Panc1 (cell line): ENCODE data around the gene CKM. TPM values are rescaled to one million over a fixed set of nuclear protein-coding genes. Genes with fewer than 3 reads are reported as not detected.

Experiments used
- ATAC-seq: fragments of 200-7000 bp; cut with Tn5 transposase; 2 replicates; pipeline ENCODE4 v1.9.1; 2020; ENCODE audit warnings: mild to moderate bottlenecking, moderate library complexity
- BruUV-seq: library from RNA; stranded (reverse); fragments of 400-500 nt; replicated peaks from 2 replicates; lab custom pipeline; 2021; lab: Mats Ljungman, UMichigan
- CTCF ChIA-PET: fragments of 300-600 bp; sonication (Branson Sonifier 250); formaldehyde crosslinking; loops from one replicate; lab custom pipeline; 2022; ENCODE audit warnings: antibody characterized with exemption; lab: Charles Lee
- POLR2A ChIA-PET: fragments of 300-600 bp; sonication (Branson Sonifier 250); formaldehyde crosslinking; loops from one replicate; lab custom pipeline; 2022; ENCODE audit warnings: antibody characterized with exemption; lab: Charles Lee
- DNase-seq: peaks from one replicate; pipeline ENCODE4 v3.0.0-alpha.2; 2010; ENCODE audit warnings: low read depth, low spot score
- H3K27ac ChIP-seq: 2 replicates; pipeline ENCODE4 v1.5.1; 2011; ENCODE audit warnings: mild to moderate bottlenecking, low read length, inconsistent platforms
- H3K27me3 ChIP-seq: fragments of 200-500 bp; sonication (Bioruptor generic); 2 replicates; pipeline ENCODE4 v1.6.0; 2014; ENCODE audit warnings: low read length, inconsistent platforms; ENCODE audit not compliant: control insufficient read depth, insufficient read depth
- H3K36me3 ChIP-seq: fragments of 200-500 bp; sonication (Bioruptor generic); 2 replicates; pipeline ENCODE4 v1.5.1; 2014; ENCODE audit warnings: inconsistent platforms, mild to moderate bottlenecking, low read length, moderate library complexity; ENCODE audit not compliant: control insufficient read depth, insufficient read depth
- H3K4me1 ChIP-seq: 2 replicates; pipeline ENCODE4 v1.5.1; 2011; ENCODE audit warnings: inconsistent platforms, mild to moderate bottlenecking, low read length, moderate library complexity; ENCODE audit not compliant: control insufficient read depth, insufficient read depth
- H3K4me3 ChIP-seq, 2 experiments: 2 replicates each; pipeline ENCODE4 v1.5.1; 2011 to 2012; ENCODE audit warnings: low read depth in 2 of 2, low read length in 2 of 2, mild to moderate bottlenecking in 2 of 2, inconsistent platforms in 1 of 2, moderate library complexity in 1 of 2
- H3K9me3 ChIP-seq: fragments of 200-500 bp; sonication (Bioruptor generic); 2 replicates; pipeline ENCODE4 v1.5.1; 2014; ENCODE audit warnings: low read depth, mild to moderate bottlenecking, inconsistent platforms, low read length, moderate library complexity; ENCODE audit not compliant: control insufficient read depth, insufficient read depth
- CTCF ChIP-seq: fragments of 450-650 bp; IDR thresholded peaks from 2 replicates; pipeline ENCODE4 v1.5.1; 2017; ENCODE audit warnings: mild to moderate bottlenecking
- POLR2AphosphoS5 ChIP-seq: IDR thresholded peaks from 2 replicates; pipeline ENCODE4 v1.6.1; 2012; ENCODE audit warnings: mild to moderate bottlenecking, low read depth, low read length, moderate library complexity
- REST ChIP-seq, 2 experiments: IDR thresholded peaks; 2 replicates each; pipeline ENCODE4 v1.6.1; 2011 to 2012; ENCODE audit warnings: low read depth in 2 of 2, control low read depth in 1 of 2, low read length in 1 of 2, mild to moderate bottlenecking in 1 of 2, moderate library complexity in 1 of 2; ENCODE audit not compliant: insufficient read depth in 1 of 2
- SIN3A ChIP-seq: IDR thresholded peaks from 2 replicates; pipeline ENCODE4 v1.6.1; 2012; ENCODE audit warnings: low read depth, mild to moderate bottlenecking, low read length, moderate library complexity, borderline replicate concordance; ENCODE audit not compliant: insufficient read depth
- TCF7L2 ChIP-seq: IDR thresholded peaks from 2 replicates; pipeline ENCODE4 v1.6.1; 2011; ENCODE audit warnings: mild to moderate bottlenecking, low read depth, low read length, inconsistent platforms
- in situ Hi-C: cut with HindIII; loops from 2 replicates; pipeline ENCODE4 v1.10.0; 2016; ENCODE audit warnings: low sequenced_read_pairs, low pct_unique_long_range_greater_than_20kb
- intact Hi-C: fragments of 100-400 bp; cut with micrococcal nuclease; formaldehyde crosslinking; loops from one replicate; pipeline ENCODE4 v1.10.0; 2022; ENCODE audit not compliant: unreplicated experiment
- total RNA-seq: library from RNA; stranded (reverse); gene quantifications from one replicate; pipeline ENCODE4 v1.2.1, GENCODE V29; 2021; ENCODE audit not compliant: unreplicated experiment

The CKM gene
- total RNA-seq, 1 experiment from 2014 or later, result not detected

- no TSS peak for BruUV-seq
- no peaks in the 10 kb centered on the region; the same call in 1 of the 2 replicates for H3K36me3 ChIP-seq
- in situ Hi-C loops, result no loop called here
These were observed 33.2 kb upstream of the CKM start for GRCh38 chr19:45355910-45356309.

GRCh38 chr19:45355402-45355801, 32.7 kb upstream of the CKM start:
- ATAC-seq (no peak), DNase-seq (no peak)
- Histone ChIP-seq H3K4me1 (no peaks in the 10 kb centered on the region), H3K9me3 (no peaks in the 10 kb centered on the region), H3K27ac (no peak overlapping the region), H3K4me3 (no peak overlapping the region), H3K36me3 (no peaks in the 10 kb centered on the region; the same call in 1 of the 2 replicates), H3K27me3 (no peaks in the 10 kb centered on the region)
- no TSS peak for BruUV-seq
- TF ChIP-seq CTCF (no peak), SIN3A (no peak), TCF7L2 (no peak), POLR2AphosphoS5 (no peak), REST (IDR thresholded peaks at IDR 0.05; ENCODE audit: insufficient read depth in 1 of 2, low read depth in 2 of 2, low read length in 1 of 2) (no peak)
- ChIA-PET POLR2A (no interaction called here), CTCF (no interaction called here)
- in situ Hi-C loops, result no loop called here
- intact Hi-C loops, result no loop called here

More at GRCh38 chr19:45355910-45356309, 33.2 kb upstream of the CKM start:
- CTCF ChIA-PET, result no interaction called here
- H3K27ac ChIP-seq, result no peak overlapping the region
- no peaks in the 10 kb centered on the region for H3K4me1 ChIP-seq
- no peak overlapping the region for H3K4me3 ChIP-seq
- DNase-seq (no peak), ATAC-seq (no peak)
- POLR2A ChIA-PET, result no interaction called here
- intact Hi-C loops, result no loop called here
- no peak for TF ChIP-seq SIN3A
- TF ChIP-seq TCF7L2, result no peak
- TF ChIP-seq POLR2AphosphoS5, result no peak
- no peak for TF ChIP-seq CTCF
- no peak for TF ChIP-seq REST (IDR thresholded peaks at IDR 0.05; ENCODE audit: insufficient read depth in 1 of 2, low read depth in 2 of 2, low read length in 1 of 2)
- no peaks in the 10 kb centered on the region for H3K27me3 ChIP-seq
- no peaks in the 10 kb centered on the region for H3K9me3 ChIP-seq
